Hematopoietic multipotent progenitor cell treated with erythropoietin and hydrocortisone succinate and interleukin-3 and kit ligand, for 4 days (in vitro differentiated cells): ENCODE results near the gene PPP4R3B.
"Not testable (repeated sequence)": the region's sequence is repeated elsewhere in the genome, so short reads cannot be mapped to it uniquely, and the experiment has no call there.

Source experiments
- DNase-seq: peaks from one replicate; pipeline ENCODE4 v3.0.0-alpha.2; 2015

The PPP4R3B gene

GRCh38 chr2:55617175-55618024, at the start of gene PPP4R3B:
PPP4R3B (minus strand) TSS chr2:55617622; CDS start chr2:55617285, 337 bp downstream.
- DNase-seq = peak; percentile 100

DNA sequence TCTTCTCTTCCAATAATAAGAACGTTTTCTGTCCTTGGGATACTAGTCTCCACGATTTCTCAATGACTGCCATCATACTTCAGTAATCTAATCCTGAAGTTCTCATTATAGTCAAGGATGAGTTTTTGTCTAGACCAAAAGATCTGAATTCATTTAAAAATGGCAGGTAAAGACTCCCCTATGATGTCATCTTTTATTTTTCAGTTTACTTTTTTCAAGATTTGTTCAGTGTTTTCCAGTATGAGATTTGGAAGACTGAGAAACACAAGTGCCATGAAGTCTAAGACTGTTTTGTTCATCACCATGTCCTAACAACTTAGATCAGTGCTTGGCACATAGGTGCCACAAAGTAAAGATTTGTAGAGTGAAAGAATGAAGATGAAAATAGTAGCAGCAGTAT, 35.8 kb upstream of the PPP4R3B start:
- DNase-seq = no peak

GRCh38 chr2:55649211-55649610, 31.8 kb upstream of the PPP4R3B start:
- no peak for DNase-seq

DNA sequence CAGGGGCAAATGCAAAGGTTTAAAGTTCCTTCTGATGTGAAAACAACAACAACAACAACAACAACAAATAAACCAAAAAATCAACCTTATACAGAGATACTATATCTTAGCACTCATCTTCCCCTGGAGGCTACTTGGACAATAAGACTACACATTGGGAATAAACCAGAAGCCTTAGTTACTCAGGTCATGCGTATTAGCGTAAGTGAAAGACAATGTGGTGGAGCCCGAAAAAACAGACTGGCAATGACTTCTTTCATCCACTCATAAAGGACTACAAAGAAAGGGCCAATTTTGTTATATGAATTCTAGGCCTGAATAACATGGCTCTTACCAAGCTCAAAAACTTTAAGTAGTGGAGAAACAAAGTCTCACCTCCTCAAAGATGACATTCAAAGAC, 19.4 kb upstream of the PPP4R3B start:
- DNase-seq = no peak

DNA sequence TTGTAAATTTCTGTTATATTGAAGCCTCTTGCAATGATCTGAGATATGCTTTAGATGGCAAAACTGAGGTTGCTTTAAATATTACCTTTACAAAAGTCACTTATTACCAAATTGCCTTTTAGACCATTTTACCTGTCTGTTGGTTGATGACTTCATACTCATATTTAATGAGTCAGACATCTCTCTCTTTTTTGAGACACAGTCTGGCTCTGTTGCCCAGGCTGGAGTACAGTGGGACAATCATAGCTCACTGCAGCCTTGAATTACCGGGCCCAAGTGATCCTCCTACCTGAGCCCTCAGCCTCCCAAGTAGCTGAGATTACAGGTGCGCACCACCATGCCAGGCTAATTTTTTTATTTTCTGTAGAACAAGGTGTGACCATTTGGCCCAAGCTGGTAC, 11.5 kb upstream of the PPP4R3B start:
- no peak for DNase-seq

- DNase-seq = no peak
These were observed 10.5 kb upstream of the PPP4R3B start for GRCh38 chr2:55627915-55628314.

- no peak for DNase-seq
These were observed 4.4 kb upstream of the PPP4R3B start for GRCh38 chr2:55621802-55622201.

DNA sequence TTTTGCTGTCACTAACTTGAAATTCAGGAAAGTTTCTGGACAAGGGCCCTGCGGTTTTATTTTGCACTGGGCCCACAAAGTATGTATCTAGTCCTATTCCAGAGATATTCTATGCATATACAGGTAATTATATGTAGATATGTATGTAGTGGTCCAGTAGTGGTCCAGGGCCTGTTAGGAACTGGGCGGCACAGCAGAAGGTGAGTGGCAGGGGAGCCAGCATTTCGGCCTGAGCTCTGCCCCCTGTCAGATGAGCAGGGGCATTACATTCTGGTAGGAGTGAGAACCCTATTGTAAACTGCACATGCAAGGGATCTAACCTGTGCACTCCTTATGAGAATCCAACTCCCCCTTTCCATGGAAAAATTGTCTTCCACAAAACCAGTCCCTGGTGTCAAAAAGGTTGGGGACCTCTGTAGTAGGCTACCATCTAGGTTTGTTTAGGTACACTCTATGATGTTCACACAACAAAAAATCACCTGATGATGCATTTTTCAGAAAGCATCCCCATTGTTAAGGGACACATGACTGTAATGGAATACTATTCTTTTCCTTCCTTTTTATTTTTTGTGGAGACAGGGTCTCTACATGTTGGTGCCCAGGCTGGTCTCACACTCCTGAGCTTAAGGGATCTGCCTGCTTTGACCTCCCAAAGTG, 2.8 kb upstream of the PPP4R3B start:
- peak; percentile 63 for DNase-seq

DNA sequence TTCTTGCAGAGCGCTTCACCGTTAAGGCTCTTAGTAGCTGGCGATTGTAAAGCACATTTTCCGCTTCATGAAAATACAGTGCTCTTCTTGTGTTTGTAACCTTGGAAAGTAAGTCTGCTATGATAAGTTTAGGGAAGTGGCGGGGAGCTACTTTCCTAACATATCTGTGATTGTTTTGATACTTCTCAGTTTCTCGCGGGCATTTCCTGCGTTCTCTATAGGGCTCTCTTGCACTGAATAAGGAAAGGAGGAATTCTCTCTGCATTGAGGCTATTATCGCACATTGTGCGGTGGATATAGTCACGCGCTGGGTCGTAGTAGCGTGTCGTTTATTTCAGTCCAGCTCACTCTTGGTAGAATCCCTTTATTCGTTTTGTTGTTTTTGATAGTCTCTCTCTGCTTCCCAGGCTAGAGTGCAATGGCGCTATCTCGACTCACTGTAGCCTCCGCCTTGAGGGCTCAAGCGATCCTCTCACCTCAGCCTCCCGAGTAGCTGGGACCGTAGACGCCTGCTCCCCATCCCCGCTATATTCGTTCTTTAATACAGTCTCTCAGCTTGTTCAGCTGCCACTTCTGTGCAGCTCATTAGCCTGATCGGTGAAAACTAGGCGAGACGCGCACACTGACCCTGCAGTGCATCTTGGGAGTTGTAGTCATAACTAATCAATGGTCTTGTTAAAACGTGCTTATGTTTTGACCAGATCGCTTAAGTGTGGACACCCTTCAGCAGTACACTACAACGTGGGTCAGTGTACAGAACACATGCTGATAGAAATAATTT, 1.0 kb upstream of the PPP4R3B start:
- DNase-seq = peak; percentile 86

GRCh38 chr2:55618025-55618274, 528 bp upstream of the PPP4R3B start:
- no peak for DNase-seq

GRCh38 chr2:55616551-55617174, 759 bp downstream of the PPP4R3B start:
- DNase-seq = peak; percentile 70

- DNase-seq = no peak
These were observed 5.4 kb downstream of the PPP4R3B start for GRCh38 chr2:55611997-55612396.

GRCh38 chr2:55610954-55611743, 6.3 kb downstream of the PPP4R3B start:
- no peak for DNase-seq

DNA sequence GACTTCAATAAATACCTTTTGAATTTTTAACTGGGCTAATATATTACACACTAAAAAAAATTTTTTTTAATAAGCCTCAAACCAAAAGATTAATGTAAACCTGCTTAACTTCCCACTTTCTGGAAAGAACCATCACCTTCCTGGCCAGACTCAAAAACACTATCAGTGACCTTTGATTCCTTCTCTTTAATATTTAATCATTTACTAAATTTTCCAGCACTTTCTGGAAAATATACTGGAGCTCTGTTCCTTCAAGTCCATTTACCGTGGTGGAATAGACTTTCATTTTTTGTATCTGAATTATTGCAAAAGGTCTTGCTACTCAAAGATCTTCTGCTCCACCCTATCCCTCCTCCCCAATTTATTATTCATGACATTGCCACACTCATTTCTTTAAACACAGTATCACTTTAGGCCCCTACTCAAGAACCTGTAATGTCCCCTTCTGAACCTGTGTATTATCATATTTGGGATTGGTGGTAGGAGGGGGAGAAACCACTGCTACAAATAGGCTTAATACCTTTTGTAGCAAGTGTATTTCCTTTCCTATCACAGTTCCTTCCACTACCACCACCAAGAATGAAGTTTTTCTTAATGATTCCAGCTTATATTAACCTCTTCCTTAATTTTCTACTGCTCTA, 7.4 kb downstream of the PPP4R3B start:
- DNase-seq = no peak

- no peak for DNase-seq
These were observed 8.1 kb downstream of the PPP4R3B start for GRCh38 chr2:55609193-55609794.

- no peak for DNase-seq
These were observed 9.7 kb downstream of the PPP4R3B start for GRCh38 chr2:55607717-55608116.

DNA sequence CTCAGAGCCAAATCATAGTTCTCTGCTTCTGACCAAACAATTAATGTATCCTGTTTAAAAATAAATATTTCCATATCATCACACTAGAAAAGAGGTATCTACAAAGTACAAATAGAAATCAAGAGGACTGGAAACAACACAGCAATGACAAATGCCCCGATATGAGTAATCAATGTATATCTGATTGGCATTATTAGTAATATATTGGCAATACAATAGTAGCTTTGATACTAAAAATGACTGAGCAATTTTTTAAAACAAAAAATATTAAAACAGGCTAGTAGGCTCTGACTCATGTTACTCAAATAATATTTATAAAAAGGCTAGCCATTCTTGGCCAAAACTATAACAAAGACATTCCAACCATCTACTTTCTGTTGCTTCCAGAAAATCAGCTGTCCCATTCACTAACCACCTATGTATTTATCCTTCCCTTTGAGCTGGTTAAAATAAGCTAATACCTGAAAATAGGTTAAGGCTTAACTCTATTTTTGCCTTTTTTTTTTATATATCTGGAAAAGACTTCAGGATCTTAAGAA, 13.3 kb downstream of the PPP4R3B start:
- no peak for DNase-seq

DNA sequence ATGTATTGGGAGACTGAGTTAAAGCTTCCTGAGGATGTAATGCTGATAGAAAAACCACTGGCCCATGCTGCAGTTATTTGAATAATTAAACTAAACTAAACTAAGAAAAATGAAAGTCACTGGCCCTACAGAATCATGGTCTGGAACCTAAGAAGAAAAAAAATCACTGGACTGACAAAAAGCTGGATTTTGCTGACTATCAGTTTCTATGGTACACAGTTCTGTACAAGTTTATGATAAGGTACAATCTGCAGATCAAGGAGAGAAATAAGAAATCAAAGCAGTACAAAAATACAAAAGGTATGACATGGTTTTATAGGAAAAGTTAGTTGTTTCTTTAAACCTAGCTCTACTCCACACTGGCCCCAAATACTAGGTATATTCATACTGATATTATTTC, 15.6 kb downstream of the PPP4R3B start:
- no peak for DNase-seq

- DNase-seq = no peak
These were observed 19.2 kb downstream of the PPP4R3B start for GRCh38 chr2:55598056-55598795.

DNA sequence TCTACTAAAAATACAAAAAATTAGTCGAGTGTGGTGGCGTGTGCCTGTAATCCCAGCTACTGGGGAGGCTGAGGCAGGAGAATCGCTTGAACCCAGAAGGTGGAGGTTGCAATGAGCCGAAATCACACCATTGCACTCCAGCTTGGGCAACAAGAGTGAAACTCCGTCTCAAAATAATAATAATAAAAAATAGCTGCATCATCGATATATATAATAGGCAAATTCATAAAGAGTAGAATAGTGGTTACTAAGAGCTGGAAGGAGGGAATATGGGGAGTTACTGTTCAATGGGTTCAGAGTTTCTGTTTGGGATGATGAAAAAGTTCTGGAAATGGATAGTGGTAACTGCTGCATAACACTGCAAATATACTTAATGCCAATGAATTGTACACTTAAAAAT, 20.6 kb downstream of the PPP4R3B start:
- not testable (repeated sequence) for DNase-seq

- no peak for DNase-seq
These were observed 21.9 kb downstream of the PPP4R3B start for GRCh38 chr2:55595536-55595935.
